GM04503 (cell line): ENCODE results near the gene ETFA.

Source experiments
- DNase-seq: peaks from one replicate; pipeline ENCODE4 v3.0.0-alpha.2; 2012; ENCODE audit warnings: low read depth

The ETFA gene

GRCh38 chr15:76173317-76173834 is 137.9 kb downstream of the ETFA start:
- no peak for DNase-seq

- no peak for DNase-seq
These were observed 138.5 kb downstream of the ETFA start for GRCh38 chr15:76172782-76173181.

- no peak for DNase-seq
These were observed 141.1 kb downstream of the ETFA start for GRCh38 chr15:76169911-76170800.

- no peak for DNase-seq
These were observed 142.3 kb downstream of the ETFA start for GRCh38 chr15:76169018-76169417.

GRCh38 chr15:76168237-76168984 is 142.9 kb downstream of the ETFA start:
- no peak for DNase-seq

GRCh38 chr15:76165951-76166350 is 145.3 kb downstream of the ETFA start:
- no peak for DNase-seq
